ENCODE data around the gene LAG3.

LAG3 gene

GRCh38 chr12:6790496-6791150, 18.3 kb downstream of the LAG3 start:
- DNase-seq: peak; percentile 40

GRCh38 chr12:6791931-6792520, 19.7 kb downstream of the LAG3 start:
- no peak for DNase-seq

- DNase-seq: peak; percentile 74
These were observed 20.3 kb downstream of the LAG3 start for GRCh38 chr12:6792522-6793201.

GRCh38 chr12:6795088-6795487, 22.8 kb downstream of the LAG3 start:
- no peak for DNase-seq

- DNase-seq: no peak
These were observed 24.3 kb downstream of the LAG3 start for GRCh38 chr12:6796576-6796975.

GRCh38 chr12:6799147-6799546, 26.8 kb downstream of the LAG3 start:
- no peak for DNase-seq

GRCh38 chr12:6807170-6807569, 34.9 kb downstream of the LAG3 start:
- DNase-seq: no peak

GRCh38 chr12:6809056-6809455, 36.7 kb downstream of the LAG3 start:
- no peak for DNase-seq

- DNase-seq: no peak
These were observed 38.4 kb downstream of the LAG3 start for GRCh38 chr12:6810758-6811157.

GRCh38 chr12:6813363-6813762, 41.0 kb downstream of the LAG3 start:
- no peak for DNase-seq

GRCh38 chr12:6816598-6816997, 44.3 kb downstream of the LAG3 start:
- DNase-seq: no peak

- DNase-seq: no peak
These were observed 44.8 kb downstream of the LAG3 start for GRCh38 chr12:6817098-6817497.

GRCh38 chr12:6817662-6818157, 45.4 kb downstream of the LAG3 start:
- DNase-seq: no peak

- no peak for DNase-seq
These were observed 45.9 kb downstream of the LAG3 start for GRCh38 chr12:6818222-6818621.

- no peak for DNase-seq
These were observed 46.3 kb downstream of the LAG3 start for GRCh38 chr12:6818645-6819044.

- DNase-seq: no peak
These were observed 47.0 kb downstream of the LAG3 start for GRCh38 chr12:6819106-6820030.

- DNase-seq: no peak
These were observed 47.8 kb downstream of the LAG3 start for GRCh38 chr12:6820166-6820565.

GRCh38 chr12:6821591-6822425, 49.5 kb downstream of the LAG3 start, which contains the start of gene GPR162:
Gene GPR162, plus strand, starts transcription at chr12:6821821. Its CDS starts 2,078 bp downstream, at chr12:6823899.
- peak; percentile 57 for DNase-seq

- no peak for DNase-seq
These were observed 50.3 kb downstream of the LAG3 start for GRCh38 chr12:6822426-6823135.

GRCh38 chr12:6823182-6824084, 51.1 kb downstream of the LAG3 start:
- DNase-seq: no peak
